Measurements from ENCODE around the gene MRPL34. TPM values are rescaled to one million over a fixed set of nuclear protein-coding genes. Genes with fewer than 3 reads are reported as not detected.

MRPL34 gene
- total RNA-seq, 1 donor from 2014 or later: 25.9 TPM

DNA sequence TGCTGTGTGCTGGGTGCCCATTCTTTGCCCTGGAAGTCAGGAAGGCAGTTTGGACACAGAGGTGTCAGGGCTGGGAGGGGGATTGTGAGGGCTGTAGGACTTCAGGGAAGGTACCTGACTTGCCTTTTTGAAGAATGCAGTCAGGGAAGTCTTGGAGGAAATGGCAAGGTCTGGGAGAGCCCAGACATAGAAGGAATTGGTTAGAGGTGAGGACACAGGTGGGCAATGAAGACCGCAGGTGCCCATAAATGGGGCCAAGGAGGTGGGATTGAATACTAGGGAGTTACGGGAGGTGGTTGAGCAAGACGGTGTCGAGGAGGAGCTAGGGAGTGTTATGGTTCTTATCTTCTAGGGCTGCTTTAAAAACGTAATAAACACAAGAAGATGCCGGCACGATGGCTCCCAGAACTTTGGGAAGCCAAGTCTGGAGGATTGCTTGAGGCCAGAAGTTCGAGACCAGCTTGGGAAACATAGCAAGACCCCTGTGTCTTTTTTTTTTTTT lies 2.3 kb downstream of the MRPL34 start:
- no peak overlapping the region for H3K4me3 ChIP-seq
- Mint-ChIP-seq H3K4me1 (peaks cover 41% of the 10 kb centered on the region), H3K9me3 (no peaks in the 10 kb centered on the region), H3K4me3 (peak overlapping the region; percentile 91), H3K27ac (no peak overlapping the region), H3K36me3 (no peaks in the 10 kb centered on the region), H3K27me3 (ENCODE audit: insufficient read depth, low read depth) (peaks cover 7% of the 10 kb centered on the region)
- peaks cover 9% of the 10 kb centered on the region for H3K4me1 ChIP-seq
- no peaks in the 10 kb centered on the region for H3K36me3 ChIP-seq
- no peak overlapping the region for H3K27ac ChIP-seq
- DNase-seq (ENCODE audit: low spot score): no peak
- H3F3A ChIP-seq (ENCODE audit: low read depth): peaks cover 50% of the 10 kb centered on the region
- TF ChIP-seq EZH2phosphoT487 (IDR thresholded peaks at IDR 0.05) (no peak), EZH2 (IDR thresholded peaks at IDR 0.05) (no peak)
- TF ChIP-seq, protein P1, sequence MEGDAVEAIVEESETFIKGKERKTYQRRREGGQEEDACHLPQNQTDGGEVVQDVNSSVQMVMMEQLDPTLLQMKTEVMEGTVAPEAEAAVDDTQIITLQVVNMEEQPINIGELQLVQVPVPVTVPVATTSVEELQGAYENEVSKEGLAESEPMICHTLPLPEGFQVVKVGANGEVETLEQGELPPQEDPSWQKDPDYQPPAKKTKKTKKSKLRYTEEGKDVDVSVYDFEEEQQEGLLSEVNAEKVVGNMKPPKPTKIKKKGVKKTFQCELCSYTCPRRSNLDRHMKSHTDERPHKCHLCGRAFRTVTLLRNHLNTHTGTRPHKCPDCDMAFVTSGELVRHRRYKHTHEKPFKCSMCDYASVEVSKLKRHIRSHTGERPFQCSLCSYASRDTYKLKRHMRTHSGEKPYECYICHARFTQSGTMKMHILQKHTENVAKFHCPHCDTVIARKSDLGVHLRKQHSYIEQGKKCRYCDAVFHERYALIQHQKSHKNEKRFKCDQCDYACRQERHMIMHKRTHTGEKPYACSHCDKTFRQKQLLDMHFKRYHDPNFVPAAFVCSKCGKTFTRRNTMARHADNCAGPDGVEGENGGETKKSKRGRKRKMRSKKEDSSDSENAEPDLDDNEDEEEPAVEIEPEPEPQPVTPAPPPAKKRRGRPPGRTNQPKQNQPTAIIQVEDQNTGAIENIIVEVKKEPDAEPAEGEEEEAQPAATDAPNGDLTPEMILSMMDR (IDR thresholded peaks at IDR 0.05): no peak
- peaks cover 21% of the 10 kb centered on the region for H4K20me1 ChIP-seq (ENCODE audit: low read depth)
- H2AFZ ChIP-seq (replicated peaks): no peak overlapping the region
- no peaks in the 10 kb centered on the region for H3K9me3 ChIP-seq (ENCODE audit: low read depth)
- no peaks in the 10 kb centered on the region for H3K27me3 ChIP-seq
- peaks cover 44% of the 10 kb centered on the region for H3K79me2 ChIP-seq (ENCODE audit: low read depth)
- H3K9ac ChIP-seq: no peak overlapping the region
- H3K4me2 ChIP-seq: no peak overlapping the region

DNA sequence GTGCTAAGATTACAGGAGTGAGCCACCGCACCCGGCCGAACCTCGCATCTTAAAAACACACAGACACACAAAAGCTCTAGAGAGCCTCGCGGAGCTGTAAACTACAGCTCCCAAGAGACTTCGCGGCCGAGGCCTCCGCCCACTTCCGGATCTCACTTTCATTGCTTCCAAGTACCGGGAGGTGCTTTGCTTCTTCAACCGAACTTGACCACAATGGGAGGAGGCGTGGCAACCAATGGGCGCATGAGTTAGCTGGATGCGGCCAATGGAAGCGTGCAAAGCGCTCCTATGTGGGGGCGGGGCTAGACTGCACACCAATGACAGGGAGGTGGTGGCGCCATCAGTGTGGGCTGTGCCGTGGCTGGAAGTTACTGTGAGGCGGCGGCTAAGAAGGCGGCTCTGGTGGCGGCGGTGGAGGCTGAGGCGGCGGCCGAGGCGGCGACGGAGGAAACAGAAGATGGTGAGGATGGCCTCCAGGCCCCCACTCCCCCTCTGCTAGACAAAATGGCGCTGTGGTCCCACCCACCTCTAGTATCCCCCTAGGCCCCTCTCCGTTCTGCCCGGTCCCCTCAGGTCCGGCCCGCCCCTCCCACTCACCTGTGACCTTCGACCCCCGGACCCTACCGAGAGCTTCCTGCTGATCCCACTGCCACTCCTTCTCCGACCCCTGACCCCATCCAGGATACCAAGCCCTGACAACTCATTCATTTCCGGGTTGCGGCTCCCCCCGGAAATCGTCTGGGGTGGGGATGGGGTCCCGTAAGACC lies 3.7 kb downstream of the MRPL34 start, which contains the start of gene DDA1:
Gene DDA1, plus strand, starts transcription at position 366 of the 767 bp plus-strand sequence. Its CDS starts 92 bp downstream, at position 458.
- no peaks in the 10 kb centered on the region for H3K9me3 Mint-ChIP-seq
- peaks cover 46% of the 10 kb centered on the region for H3K79me2 ChIP-seq (ENCODE audit: low read depth)
- peaks cover 21% of the 10 kb centered on the region for H4K20me1 ChIP-seq (ENCODE audit: low read depth)
- peaks cover 43% of the 10 kb centered on the region for H3F3A ChIP-seq (ENCODE audit: low read depth)
- H3K27me3 Mint-ChIP-seq (ENCODE audit: insufficient read depth, low read depth): peaks cover 9% of the 10 kb centered on the region
- H2AFZ ChIP-seq (replicated peaks): peak within 1 kb of the TSS; percentile 74
- peak within 1 kb of the TSS; percentile 79 for H3K27ac Mint-ChIP-seq
- H3K9ac ChIP-seq: peak within 1 kb of the TSS; percentile 54
- H3K4me1 ChIP-seq: peaks cover 7% of the 10 kb centered on the region
- no peaks in the 10 kb centered on the region for H3K27me3 ChIP-seq
- no peak for TF ChIP-seq EZH2 (IDR thresholded peaks at IDR 0.05)
- TF ChIP-seq, protein P1 (IDR thresholded peaks at IDR 0.05): no peak
- no peak for TF ChIP-seq EZH2phosphoT487 (IDR thresholded peaks at IDR 0.05)
- H3K4me2 ChIP-seq: peak within 1 kb of the TSS; percentile 78
- H3K4me1 Mint-ChIP-seq: peaks cover 32% of the 10 kb centered on the region
- peak within 1 kb of the TSS; percentile 93 for H3K4me3 ChIP-seq
- no peaks in the 10 kb centered on the region for H3K36me3 Mint-ChIP-seq
- H3K27ac ChIP-seq: no peak within 1 kb of the TSS
- no peaks in the 10 kb centered on the region for H3K9me3 ChIP-seq (ENCODE audit: low read depth)
- H3K4me3 Mint-ChIP-seq: peak within 1 kb of the TSS; percentile 96
- H3K36me3 ChIP-seq: no peaks in the 10 kb centered on the region
- DNase-seq (ENCODE audit: low spot score): peak; percentile 100

DNA sequence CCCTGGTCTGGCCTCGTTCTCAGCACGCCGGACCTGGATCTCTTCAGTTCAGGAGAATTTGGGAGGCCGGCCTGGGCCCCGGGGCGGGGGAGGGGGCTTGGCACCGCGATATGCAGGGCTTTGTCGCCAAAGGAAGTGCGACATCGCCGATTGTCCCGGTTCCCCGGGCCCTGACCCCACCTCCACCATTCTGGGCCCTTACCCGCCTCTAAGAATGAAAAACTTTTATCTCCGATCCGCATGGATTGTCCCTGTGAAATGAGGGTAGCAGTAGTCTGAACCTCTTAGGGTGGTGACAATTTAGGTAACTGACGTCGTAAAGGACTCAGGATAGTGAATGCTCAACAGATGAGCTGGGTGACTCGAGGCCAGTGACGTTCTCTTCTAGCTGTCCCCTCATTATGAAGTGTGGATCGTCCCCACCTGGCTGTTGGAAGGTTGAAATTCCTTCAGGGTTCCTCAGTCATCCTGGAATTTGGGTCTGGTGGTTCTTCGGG lies 4.3 kb downstream of the MRPL34 start:
- peaks cover 46% of the 10 kb centered on the region for H3K79me2 ChIP-seq (ENCODE audit: low read depth)
- H3K36me3 Mint-ChIP-seq: no peaks in the 10 kb centered on the region
- H3K27me3 Mint-ChIP-seq (ENCODE audit: insufficient read depth, low read depth): peaks cover 7% of the 10 kb centered on the region

More for the DNA sequence above, 4.3 kb downstream of the MRPL34 start:
- H3F3A ChIP-seq (ENCODE audit: low read depth): peaks cover 37% of the 10 kb centered on the region
- no peak overlapping the region for H2AFZ ChIP-seq (replicated peaks)
- no peak overlapping the region for H3K27ac ChIP-seq
- H3K4me3 ChIP-seq: peak overlapping the region; percentile 93
- Mint-ChIP-seq H3K4me1 (peaks cover 26% of the 10 kb centered on the region), H3K4me3 (peak overlapping the region; percentile 96), H3K27ac (no peak overlapping the region), H3K9me3 (no peaks in the 10 kb centered on the region)
- peaks cover 7% of the 10 kb centered on the region for H3K4me1 ChIP-seq
- TF ChIP-seq, protein P1 (IDR thresholded peaks at IDR 0.05): no peak
- TF ChIP-seq EZH2phosphoT487 (IDR thresholded peaks at IDR 0.05): no peak
- TF ChIP-seq EZH2 (IDR thresholded peaks at IDR 0.05): no peak
- no peaks in the 10 kb centered on the region for H3K9me3 ChIP-seq (ENCODE audit: low read depth)
- peak overlapping the region; percentile 54 for H3K9ac ChIP-seq
- peak overlapping the region; percentile 78 for H3K4me2 ChIP-seq
- H3K27me3 ChIP-seq: no peaks in the 10 kb centered on the region
- no peaks in the 10 kb centered on the region for H3K36me3 ChIP-seq
- no peak for DNase-seq (ENCODE audit: low spot score)
- H4K20me1 ChIP-seq (ENCODE audit: low read depth): peaks cover 21% of the 10 kb centered on the region

All from neural progenitor cell (in vitro differentiated cells).